SK-N-SH treated with all-trans-retinoic acid at 6 μM for 48 hours (cell line): Measurements from ENCODE around the gene SLC35A1.

Experiments used
- ATAC-seq: fragments of 200-7000 bp; cut with Tn5 transposase; 3 replicates; pipeline ENCODE4 v1.9.1; 2020; ENCODE audit warnings: mild to moderate bottlenecking, moderate library complexity
- BACH2 ChIP-seq: fragments of 250-450 bp; sonication (Bioruptor Pico); IDR thresholded peaks from 2 replicates; pipeline ENCODE4 v1.9.0; 2021; ENCODE audit warnings: mild to moderate bottlenecking, borderline replicate concordance
- CSDC2 ChIP-seq: fragments of 250-450 bp; sonication (Bioruptor Pico); IDR thresholded peaks from 2 replicates; pipeline ENCODE4 v1.5.0; 2020; ENCODE audit warnings: mild to moderate bottlenecking, moderate library complexity
- ESRRG ChIP-seq: fragments of 250-450 bp; sonication (Bioruptor Pico); IDR thresholded peaks from 2 replicates; pipeline ENCODE4 v1.6.1; 2021; ENCODE audit warnings: mild to moderate bottlenecking
- GLIS3 ChIP-seq: fragments of 250-450 bp; sonication (Bioruptor Pico); IDR thresholded peaks from 2 replicates; pipeline ENCODE4 v1.5.0; 2020; ENCODE audit warnings: mild to moderate bottlenecking, moderate library complexity
- ISL1 ChIP-seq: fragments of 250-450 bp; sonication (Bioruptor Pico); IDR thresholded peaks from 2 replicates; pipeline ENCODE4 v2.1.2; 2022; ENCODE audit warnings: mild to moderate bottlenecking, moderate library complexity
- OSR1 ChIP-seq: fragments of 250-450 bp; sonication (Bioruptor Pico); IDR thresholded peaks from 2 replicates; pipeline ENCODE4 v1.8.0; 2022; ENCODE audit warnings: moderate library complexity, mild to moderate bottlenecking, inconsistent platforms
- PPARA ChIP-seq: fragments of 250-450 bp; sonication (Bioruptor Pico); IDR thresholded peaks from 2 replicates; pipeline ENCODE4 v1.5.0; 2020; ENCODE audit warnings: mild to moderate bottlenecking, borderline replicate concordance
- RARB ChIP-seq: fragments of 250-450 bp; sonication (Bioruptor Pico); IDR thresholded peaks from 2 replicates; pipeline ENCODE4 v1.8.0; 2021; ENCODE audit warnings: mild to moderate bottlenecking, moderate library complexity
- SNAI2 ChIP-seq: fragments of 250-450 bp; sonication (Bioruptor Pico); IDR thresholded peaks from 2 replicates; pipeline ENCODE4 v1.5.0; 2020; ENCODE audit warnings: mild to moderate bottlenecking, moderate library complexity
- TCF4 ChIP-seq: fragments of 250-450 bp; sonication (Bioruptor Pico); IDR thresholded peaks from 2 replicates; pipeline ENCODE4 v1.8.0; 2021; ENCODE audit warnings: mild to moderate bottlenecking, moderate library complexity, borderline replicate concordance
- TOX ChIP-seq: fragments of 250-450 bp; sonication (Bioruptor Pico); IDR thresholded peaks from 2 replicates; pipeline ENCODE4 v1.8.0; 2021; ENCODE audit warnings: mild to moderate bottlenecking, moderate library complexity, borderline replicate concordance
- ZC3H10 ChIP-seq: fragments of 250-450 bp; sonication (Bioruptor Pico); IDR thresholded peaks from 2 replicates; pipeline ENCODE4 v1.5.1; 2021; ENCODE audit warnings: mild to moderate bottlenecking, moderate library complexity
- ZFP3 ChIP-seq: fragments of 250-450 bp; sonication (Bioruptor Pico); IDR thresholded peaks from 2 replicates; pipeline ENCODE4 v1.5.0; 2020; ENCODE audit warnings: mild to moderate bottlenecking, moderate library complexity
- ZFP30 ChIP-seq: fragments of 450-650 bp; formaldehyde crosslinking; IDR thresholded peaks from 2 replicates; pipeline ENCODE4 v1.5.0; 2022; ENCODE audit warnings: mild to moderate bottlenecking, moderate library complexity
- ZNF565 ChIP-seq: fragments of 450-650 bp; formaldehyde crosslinking; conservative IDR thresholded peaks from 2 replicates; pipeline ENCODE4 v1.5.0; 2020; ENCODE audit warnings: low read depth, mild to moderate bottlenecking, moderate library complexity
- ZNF8 ChIP-seq: fragments of 450-650 bp; formaldehyde crosslinking; IDR thresholded peaks from 2 replicates; pipeline ENCODE4 v1.5.0; 2020; ENCODE audit warnings: mild to moderate bottlenecking, moderate library complexity
- TF ChIP-seq, protein P1 (sequence below): fragments of 250-450 bp; sonication (Bioruptor Pico); IDR thresholded peaks from 2 replicates; pipeline ENCODE4 v1.5.1; 2020; ENCODE audit warnings: low read depth, mild to moderate bottlenecking, moderate library complexity
- TF ChIP-seq, protein P2 (sequence below): fragments of 250-450 bp; sonication (Bioruptor Pico); IDR thresholded peaks from 2 replicates; pipeline ENCODE4 v1.8.0; 2021; ENCODE audit warnings: low read depth, mild to moderate bottlenecking, moderate library complexity, borderline replicate concordance
- TF ChIP-seq, protein P3 (sequence below): fragments of 250-450 bp; sonication (Bioruptor Pico); IDR thresholded peaks from 2 replicates; pipeline ENCODE4 v1.5.1; 2021; ENCODE audit warnings: mild to moderate bottlenecking, moderate library complexity
- TF ChIP-seq, protein P4 (sequence below): fragments of 250-450 bp; sonication (Bioruptor Pico); IDR thresholded peaks from 2 replicates; pipeline ENCODE4 v1.5.0; 2020; ENCODE audit warnings: mild to moderate bottlenecking, moderate library complexity

Gene SLC35A1

DNA sequence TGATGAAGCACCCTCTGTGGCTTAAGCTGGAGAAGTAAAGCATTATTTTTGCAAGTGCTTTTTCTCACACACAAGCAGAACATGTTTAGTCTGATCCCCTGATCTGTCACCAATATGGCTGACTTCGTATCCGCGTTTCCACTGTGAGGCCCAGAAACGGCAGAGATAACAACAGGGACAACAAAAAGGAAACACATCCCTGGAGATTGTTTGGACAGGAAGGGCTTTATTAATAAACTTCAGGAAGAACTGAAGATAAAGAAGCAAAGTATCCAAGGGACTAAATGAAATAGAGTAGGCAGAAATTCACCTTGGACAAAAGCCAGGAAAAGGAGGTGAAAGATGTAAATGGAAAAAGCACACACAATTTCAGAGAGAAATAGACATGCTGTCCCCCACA, 67.8 kb downstream of the SLC35A1 start (continued):
- TF ChIP-seq, protein P1, sequence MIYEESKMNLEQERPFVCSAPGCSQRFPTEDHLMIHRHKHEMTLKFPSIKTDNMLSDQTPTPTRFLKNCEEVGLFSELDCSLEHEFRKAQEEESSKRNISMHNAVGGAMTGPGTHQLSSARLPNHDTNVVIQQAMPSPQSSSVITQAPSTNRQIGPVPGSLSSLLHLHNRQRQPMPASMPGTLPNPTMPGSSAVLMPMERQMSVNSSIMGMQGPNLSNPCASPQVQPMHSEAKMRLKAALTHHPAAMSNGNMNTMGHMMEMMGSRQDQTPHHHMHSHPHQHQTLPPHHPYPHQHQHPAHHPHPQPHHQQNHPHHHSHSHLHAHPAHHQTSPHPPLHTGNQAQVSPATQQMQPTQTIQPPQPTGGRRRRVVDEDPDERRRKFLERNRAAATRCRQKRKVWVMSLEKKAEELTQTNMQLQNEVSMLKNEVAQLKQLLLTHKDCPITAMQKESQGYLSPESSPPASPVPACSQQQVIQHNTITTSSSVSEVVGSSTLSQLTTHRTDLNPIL (CRISPR knock-in tag) = no peak
- TF ChIP-seq, all 23 proteins: peak for 0

DNA sequence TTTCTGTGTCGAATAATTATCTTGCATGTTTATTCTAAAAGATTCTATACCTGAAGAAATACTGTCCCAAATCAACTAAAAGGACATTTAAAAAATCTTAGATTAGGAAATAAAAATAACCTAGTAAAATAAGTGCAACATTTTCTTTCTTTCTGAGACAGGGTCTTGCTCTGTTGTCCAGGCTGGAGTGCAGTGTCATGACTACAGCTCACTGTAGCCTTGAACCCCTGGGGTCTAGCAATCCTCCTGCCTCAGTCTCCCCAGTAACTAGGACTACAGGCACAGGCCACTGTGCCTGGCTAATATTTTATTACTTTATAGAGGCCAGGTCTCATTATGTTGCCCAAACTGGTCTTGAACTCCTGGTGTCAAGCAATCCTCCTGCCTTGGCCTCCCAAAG, 68.3 kb downstream of the SLC35A1 start:
- ATAC-seq = no peak
- TF ChIP-seq PPARA (no peak), ESRRG (CRISPR knock-in tag) (no peak), SNAI2 (no peak), ZFP3 (no peak)
- TF ChIP-seq, protein P2, sequence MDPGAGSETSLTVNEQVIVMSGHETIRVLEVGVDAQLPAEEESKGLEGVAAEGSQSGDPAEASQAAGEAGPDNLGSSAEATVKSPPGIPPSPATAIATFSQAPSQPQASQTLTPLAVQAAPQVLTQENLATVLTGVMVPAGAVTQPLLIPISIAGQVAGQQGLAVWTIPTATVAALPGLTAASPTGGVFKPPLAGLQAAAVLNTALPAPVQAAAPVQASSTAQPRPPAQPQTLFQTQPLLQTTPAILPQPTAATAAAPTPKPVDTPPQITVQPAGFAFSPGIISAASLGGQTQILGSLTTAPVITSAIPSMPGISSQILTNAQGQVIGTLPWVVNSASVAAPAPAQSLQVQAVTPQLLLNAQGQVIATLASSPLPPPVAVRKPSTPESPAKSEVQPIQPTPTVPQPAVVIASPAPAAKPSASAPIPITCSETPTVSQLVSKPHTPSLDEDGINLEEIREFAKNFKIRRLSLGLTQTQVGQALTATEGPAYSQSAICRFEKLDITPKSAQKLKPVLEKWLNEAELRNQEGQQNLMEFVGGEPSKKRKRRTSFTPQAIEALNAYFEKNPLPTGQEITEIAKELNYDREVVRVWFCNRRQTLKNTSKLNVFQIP (CRISPR knock-in tag) = no peak

DNA sequence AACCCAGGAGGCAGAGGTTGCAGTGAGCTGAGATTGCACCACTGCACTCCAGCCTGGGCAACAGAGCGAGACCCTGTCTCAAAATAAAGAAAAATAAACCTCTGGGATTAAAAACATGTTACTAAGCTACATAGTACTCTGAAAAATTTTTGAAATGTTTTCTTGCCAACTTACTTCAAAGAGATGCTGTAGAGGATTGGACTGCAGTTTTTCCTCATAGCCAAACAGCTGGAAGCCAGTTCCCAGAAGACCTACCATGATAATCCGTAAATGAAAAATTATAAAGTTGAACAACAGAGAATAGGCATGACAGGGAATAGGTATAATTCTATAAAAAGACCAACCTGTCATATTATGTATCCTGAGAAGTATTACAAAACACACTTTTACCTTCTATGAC, 69.0 kb downstream of the SLC35A1 start:
- no peak for ATAC-seq

DNA sequence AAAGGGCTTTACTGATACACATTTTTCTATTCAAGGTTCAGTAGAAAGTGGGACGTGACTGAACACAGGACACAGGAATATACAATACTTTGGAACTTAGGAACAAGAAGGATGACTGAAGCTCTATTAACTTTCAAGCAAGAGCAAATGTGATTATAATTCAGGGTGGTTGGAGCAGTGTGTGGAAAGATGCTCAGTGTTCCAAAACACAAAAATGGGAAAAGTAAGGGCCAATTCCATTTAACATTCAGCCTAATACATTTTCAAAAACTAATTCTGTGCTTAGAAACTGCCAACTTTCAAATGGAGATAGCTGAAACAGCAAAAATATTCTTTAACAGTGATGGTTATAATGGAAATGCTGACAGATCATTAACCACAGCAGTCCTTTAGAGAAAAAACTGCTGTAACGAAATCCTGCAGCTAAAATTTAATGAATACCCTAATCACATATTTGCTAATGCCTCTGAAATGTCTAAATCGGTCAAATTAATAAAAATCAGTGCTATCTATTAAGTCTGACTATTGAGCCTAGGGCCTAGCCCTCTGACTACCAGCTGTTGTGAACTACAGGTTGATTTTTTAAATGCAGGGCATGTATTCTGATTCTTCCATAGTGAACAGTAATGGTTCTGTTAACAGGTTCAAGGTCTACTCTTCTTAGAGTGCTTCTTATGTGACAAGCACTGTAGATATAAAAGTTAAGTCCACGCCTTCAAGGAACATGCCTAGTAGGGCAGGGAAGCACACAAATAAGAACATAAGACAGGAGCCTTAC, 71.1 kb downstream of the SLC35A1 start:
- TF ChIP-seq ZNF8 (CRISPR knock-in tag) (no peak), CSDC2 (no peak), OSR1 (CRISPR knock-in tag) (no peak), ZFP30 (CRISPR knock-in tag) (no peak), TCF4 (no peak), GLIS3 (no peak), ESRRG (CRISPR knock-in tag) (no peak), ZNF565 (CRISPR knock-in tag) (no peak), TOX (no peak), ZC3H10 (CRISPR knock-in tag) (no peak)
- TF ChIP-seq, protein P1 (CRISPR knock-in tag) = no peak
- TF ChIP-seq, protein P3, sequence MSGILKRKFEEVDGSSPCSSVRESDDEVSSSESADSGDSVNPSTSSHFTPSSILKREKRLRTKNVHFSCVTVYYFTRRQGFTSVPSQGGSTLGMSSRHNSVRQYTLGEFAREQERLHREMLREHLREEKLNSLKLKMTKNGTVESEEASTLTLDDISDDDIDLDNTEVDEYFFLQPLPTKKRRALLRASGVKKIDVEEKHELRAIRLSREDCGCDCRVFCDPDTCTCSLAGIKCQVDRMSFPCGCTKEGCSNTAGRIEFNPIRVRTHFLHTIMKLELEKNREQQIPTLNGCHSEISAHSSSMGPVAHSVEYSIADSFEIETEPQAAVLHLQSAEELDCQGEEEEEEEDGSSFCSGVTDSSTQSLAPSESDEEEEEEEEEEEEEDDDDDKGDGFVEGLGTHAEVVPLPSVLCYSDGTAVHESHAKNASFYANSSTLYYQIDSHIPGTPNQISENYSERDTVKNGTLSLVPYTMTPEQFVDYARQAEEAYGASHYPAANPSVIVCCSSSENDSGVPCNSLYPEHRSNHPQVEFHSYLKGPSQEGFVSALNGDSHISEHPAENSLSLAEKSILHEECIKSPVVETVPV (CRISPR knock-in tag) = no peak
- TF ChIP-seq, protein P2 (CRISPR knock-in tag) = no peak
- TF ChIP-seq, protein P4, sequence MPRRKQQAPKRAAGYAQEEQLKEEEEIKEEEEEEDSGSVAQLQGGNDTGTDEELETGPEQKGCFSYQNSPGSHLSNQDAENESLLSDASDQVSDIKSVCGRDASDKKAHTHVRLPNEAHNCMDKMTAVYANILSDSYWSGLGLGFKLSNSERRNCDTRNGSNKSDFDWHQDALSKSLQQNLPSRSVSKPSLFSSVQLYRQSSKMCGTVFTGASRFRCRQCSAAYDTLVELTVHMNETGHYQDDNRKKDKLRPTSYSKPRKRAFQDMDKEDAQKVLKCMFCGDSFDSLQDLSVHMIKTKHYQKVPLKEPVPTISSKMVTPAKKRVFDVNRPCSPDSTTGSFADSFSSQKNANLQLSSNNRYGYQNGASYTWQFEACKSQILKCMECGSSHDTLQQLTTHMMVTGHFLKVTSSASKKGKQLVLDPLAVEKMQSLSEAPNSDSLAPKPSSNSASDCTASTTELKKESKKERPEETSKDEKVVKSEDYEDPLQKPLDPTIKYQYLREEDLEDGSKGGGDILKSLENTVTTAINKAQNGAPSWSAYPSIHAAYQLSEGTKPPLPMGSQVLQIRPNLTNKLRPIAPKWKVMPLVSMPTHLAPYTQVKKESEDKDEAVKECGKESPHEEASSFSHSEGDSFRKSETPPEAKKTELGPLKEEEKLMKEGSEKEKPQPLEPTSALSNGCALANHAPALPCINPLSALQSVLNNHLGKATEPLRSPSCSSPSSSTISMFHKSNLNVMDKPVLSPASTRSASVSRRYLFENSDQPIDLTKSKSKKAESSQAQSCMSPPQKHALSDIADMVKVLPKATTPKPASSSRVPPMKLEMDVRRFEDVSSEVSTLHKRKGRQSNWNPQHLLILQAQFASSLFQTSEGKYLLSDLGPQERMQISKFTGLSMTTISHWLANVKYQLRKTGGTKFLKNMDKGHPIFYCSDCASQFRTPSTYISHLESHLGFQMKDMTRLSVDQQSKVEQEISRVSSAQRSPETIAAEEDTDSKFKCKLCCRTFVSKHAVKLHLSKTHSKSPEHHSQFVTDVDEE = no peak
- no peak for ATAC-seq

More for the DNA sequence above, 69.0 kb downstream of the SLC35A1 start:
- TF ChIP-seq ISL1 (CRISPR knock-in tag) = no peak
- no peak for TF ChIP-seq SNAI2
- no peak for TF ChIP-seq BACH2
- TF ChIP-seq CSDC2 = no peak
- no peak for TF ChIP-seq PPARA
- TF ChIP-seq, protein P4 = no peak
- no peak for TF ChIP-seq RARB (CRISPR knock-in tag)
- no peak for TF ChIP-seq ZFP30 (CRISPR knock-in tag)
- TF ChIP-seq, all 23 proteins: peak for 0
